Measurements from ENCODE around the gene ANTXR1.

Gene ANTXR1

GRCh38 chr2:69141061-69141460, 128.1 kb downstream of the ANTXR1 start:
- no peak for DNase-seq (ENCODE audit: low read depth)
- H3K4me3 ChIP-seq (ENCODE audit: low read length) = no peak overlapping the region
- TF ChIP-seq CTCF (IDR thresholded peaks at IDR 0.05; ENCODE audit: insufficient read depth, low read depth, low read length, missing control alignments) = no peak

GRCh38 chr2:69143748-69144360, 130.9 kb downstream of the ANTXR1 start:
- TF ChIP-seq CTCF (IDR thresholded peaks at IDR 0.05; ENCODE audit: insufficient read depth, low read depth, low read length, missing control alignments) = no peak
- H3K4me3 ChIP-seq (ENCODE audit: low read length) = no peak overlapping the region
- peak; percentile 64 for DNase-seq (ENCODE audit: low read depth)

GRCh38 chr2:69145204-69145603, 132.2 kb downstream of the ANTXR1 start:
- no peak for DNase-seq (ENCODE audit: low read depth)
- TF ChIP-seq CTCF (IDR thresholded peaks at IDR 0.05; ENCODE audit: insufficient read depth, low read depth, low read length, missing control alignments) = no peak
- H3K4me3 ChIP-seq (ENCODE audit: low read length) = no peak overlapping the region

- DNase-seq (ENCODE audit: low read depth) = no peak
- TF ChIP-seq CTCF (IDR thresholded peaks at IDR 0.05; ENCODE audit: insufficient read depth, low read depth, low read length, missing control alignments) = no peak
- H3K4me3 ChIP-seq (ENCODE audit: low read length) = no peak overlapping the region
Observed at GRCh38 chr2:69147841-69148533, 135.0 kb downstream of the ANTXR1 start.

GRCh38 chr2:69149631-69150215, 136.7 kb downstream of the ANTXR1 start:
- no peak overlapping the region for H3K4me3 ChIP-seq (ENCODE audit: low read length)

GRCh38 chr2:69151931-69152330, 139.0 kb downstream of the ANTXR1 start:
- H3K4me3 ChIP-seq (ENCODE audit: low read length) = no peak overlapping the region
- no peak for DNase-seq (ENCODE audit: low read depth)
- TF ChIP-seq CTCF (IDR thresholded peaks at IDR 0.05; ENCODE audit: insufficient read depth, low read depth, low read length, missing control alignments) = no peak

More at GRCh38 chr2:69149631-69150215, 136.7 kb downstream of the ANTXR1 start:
- no peak for TF ChIP-seq CTCF (IDR thresholded peaks at IDR 0.05; ENCODE audit: insufficient read depth, low read depth, low read length, missing control alignments)
- no peak for DNase-seq (ENCODE audit: low read depth)

Data from epithelial cell of esophagus (primary cell).